Right renal cortex interstitium (tissue), 3 donors: ENCODE measurements around the gene TMCO4. TPM values are rescaled to one million over a fixed set of nuclear protein-coding genes. Genes with fewer than 3 reads are reported as not detected.
A peak's percentile ranks its signal among the peaks of the same experiment; 100 is the strongest.

Experiments
- DNase-seq, 3 donors: peaks; one replicate each; pipeline ENCODE4 v3.0.0-alpha.2; 2013; ENCODE audit warnings: low read depth in 3 of 3, low spot score in 2 of 3
- polyA plus RNA-seq, 3 donors: library from polyadenylated mRNA; unstranded; fragments of 120-200 nt; gene quantifications; one replicate each; pipeline ENCODE4 v1.2.1, GENCODE V29; 2013; ENCODE audit not compliant: insufficient read length in 3 of 3

The TMCO4 gene
- polyA plus RNA-seq, 3 donors: 16.5 to 18.4 (median 17.8) TPM

GRCh38 chr1:19689085-19689757 lies 110.5 kb downstream of the TMCO4 start:
- no peak for DNase-seq

- DNase-seq: no peak
These were observed 111.5 kb downstream of the TMCO4 start for GRCh38 chr1:19688041-19688842.

- no peak for DNase-seq
These were observed 112.3 kb downstream of the TMCO4 start for GRCh38 chr1:19687414-19687813.

GRCh38 chr1:19685994-19686393 lies 113.7 kb downstream of the TMCO4 start:
- no peak for DNase-seq

- DNase-seq: no peak
These were observed 115.0 kb downstream of the TMCO4 start for GRCh38 chr1:19684677-19685076.

- no peak for DNase-seq
These were observed 116.4 kb downstream of the TMCO4 start for GRCh38 chr1:19683351-19683750.

- no peak for DNase-seq
These were observed 116.8 kb downstream of the TMCO4 start for GRCh38 chr1:19682901-19683300.

GRCh38 chr1:19682257-19682656 lies 117.5 kb downstream of the TMCO4 start:
- no peak for DNase-seq

GRCh38 chr1:19680644-19681043 lies 119.1 kb downstream of the TMCO4 start:
- DNase-seq: no peak

- no peak for DNase-seq
These were observed 120.0 kb downstream of the TMCO4 start for GRCh38 chr1:19679691-19680090.

- no peak for DNase-seq
These were observed 120.7 kb downstream of the TMCO4 start for GRCh38 chr1:19678931-19679453.

GRCh38 chr1:19678493-19678892 lies 121.2 kb downstream of the TMCO4 start:
- no peak for DNase-seq

- DNase-seq: peak in 2 of 3 donors; percentile 53 to 71
These were observed 123.2 kb downstream of the TMCO4 start for GRCh38 chr1:19676438-19676922.

- no peak for DNase-seq
These were observed 123.9 kb downstream of the TMCO4 start for GRCh38 chr1:19675797-19676196.

GRCh38 chr1:19672237-19672636 lies 127.5 kb downstream of the TMCO4 start:
- no peak for DNase-seq

GRCh38 chr1:19670787-19671186 lies 128.9 kb downstream of the TMCO4 start:
- DNase-seq: no peak

- DNase-seq: no peak
These were observed 130.8 kb downstream of the TMCO4 start for GRCh38 chr1:19668888-19669287.

GRCh38 chr1:19665496-19666465 lies 133.9 kb downstream of the TMCO4 start:
- DNase-seq: no peak

- DNase-seq: no peak
These were observed 134.6 kb downstream of the TMCO4 start for GRCh38 chr1:19665186-19665495.

GRCh38 chr1:19664453-19665185 lies 135.1 kb downstream of the TMCO4 start, which contains the start of gene HTR6:
Gene HTR6 (plus strand): TSS chr1:19664875. CDS start chr1:19665754, 879 bp downstream.
- no peak for DNase-seq
